T-helper 2 cell treated with Interferon-gamma antibody and Interleukin-4, amounts not matched to agents 5 μg/mL and 100 μg/mL, for 36 hours (primary cell): ENCODE measurements around the gene SLAIN1.

ENCODE experiments used
- DNase-seq: peaks from one replicate; pipeline ENCODE4 v3.0.0; 2021; ENCODE audit warnings: low spot score
- H3K27ac Mint-ChIP-seq: one replicate; pipeline ENCODE4 v1.8.0; 2021; ENCODE audit warnings: mild to moderate bottlenecking, mixed read lengths
- H3K27me3 Mint-ChIP-seq: one replicate; pipeline ENCODE4 v1.8.0; 2021; ENCODE audit warnings: low read depth, mixed read lengths
- H3K36me3 Mint-ChIP-seq: one replicate; pipeline ENCODE4 v1.8.0; 2021; ENCODE audit warnings: low read depth, mixed read lengths
- H3K4me1 Mint-ChIP-seq: one replicate; pipeline ENCODE4 v1.8.0; 2021; ENCODE audit warnings: low read depth, mixed read lengths
- H3K4me3 Mint-ChIP-seq: one replicate; pipeline ENCODE4 v1.8.0; 2022; ENCODE audit warnings: mild to moderate bottlenecking, moderate library complexity, mixed read lengths
- H3K9me3 Mint-ChIP-seq: one replicate; pipeline ENCODE4 v1.8.0; 2021; ENCODE audit warnings: mixed read lengths

SLAIN1 gene

GRCh38 chr13:77696006-77696878 is 1.2 kb upstream of the SLAIN1 start:
- no peak for DNase-seq
- H3K4me3 Mint-ChIP-seq: peak overlapping the region; percentile 84
- H3K4me1 Mint-ChIP-seq: peaks cover 36% of the 10 kb centered on the region
- peaks cover 42% of the 10 kb centered on the region for H3K27me3 Mint-ChIP-seq
- no peaks in the 10 kb centered on the region for H3K9me3 Mint-ChIP-seq
- H3K36me3 Mint-ChIP-seq: peaks cover 6% of the 10 kb centered on the region
- no peak overlapping the region for H3K27ac Mint-ChIP-seq

- H3K36me3 Mint-ChIP-seq: peaks cover 6% of the 10 kb centered on the region
- no peaks in the 10 kb centered on the region for H3K9me3 Mint-ChIP-seq
- H3K27me3 Mint-ChIP-seq: peaks cover 36% of the 10 kb centered on the region
- no peak for DNase-seq
- peak overlapping the region; percentile 84 for H3K4me3 Mint-ChIP-seq
- peak overlapping the region; percentile 38 for H3K27ac Mint-ChIP-seq
- peaks cover 36% of the 10 kb centered on the region for H3K4me1 Mint-ChIP-seq
These were observed 639 bp upstream of the SLAIN1 start for GRCh38 chr13:77696879-77697216.

GRCh38 chr13:77698201-77699058 is 943 bp downstream of the SLAIN1 start:
- H3K27me3 Mint-ChIP-seq: peaks cover 25% of the 10 kb centered on the region
- peaks cover 14% of the 10 kb centered on the region for H3K36me3 Mint-ChIP-seq
- peaks cover 40% of the 10 kb centered on the region for H3K4me1 Mint-ChIP-seq
- H3K27ac Mint-ChIP-seq: peak overlapping the region; percentile 96
- peak; percentile 32 for DNase-seq
- H3K9me3 Mint-ChIP-seq: no peaks in the 10 kb centered on the region
- peak overlapping the region; percentile 92 for H3K4me3 Mint-ChIP-seq

GRCh38 chr13:77699059-77699680 is 1.7 kb downstream of the SLAIN1 start:
- Mint-ChIP-seq H3K4me3 (peak overlapping the region; percentile 92), H3K9me3 (no peaks in the 10 kb centered on the region), H3K4me1 (peaks cover 39% of the 10 kb centered on the region), H3K27ac (peak overlapping the region; percentile 96), H3K27me3 (peaks cover 20% of the 10 kb centered on the region), H3K36me3 (peaks cover 14% of the 10 kb centered on the region)
- DNase-seq: no peak

GRCh38 chr13:77701305-77701704 is 3.8 kb downstream of the SLAIN1 start:
- Mint-ChIP-seq H3K9me3 (peaks cover 4% of the 10 kb centered on the region), H3K36me3 (peaks cover 17% of the 10 kb centered on the region), H3K27ac (no peak overlapping the region), H3K27me3 (peaks cover 5% of the 10 kb centered on the region), H3K4me3 (no peak overlapping the region), H3K4me1 (peaks cover 30% of the 10 kb centered on the region)
- no peak for DNase-seq

- Mint-ChIP-seq H3K27ac (no peak overlapping the region), H3K27me3 (no peaks in the 10 kb centered on the region), H3K4me1 (peaks cover 20% of the 10 kb centered on the region), H3K36me3 (peaks cover 27% of the 10 kb centered on the region), H3K4me3 (no peak overlapping the region), H3K9me3 (peaks cover 14% of the 10 kb centered on the region)
- DNase-seq: no peak
These were observed 4.9 kb downstream of the SLAIN1 start for GRCh38 chr13:77702366-77702765.

- Mint-ChIP-seq H3K4me1 (peaks cover 20% of the 10 kb centered on the region), H3K27me3 (no peaks in the 10 kb centered on the region), H3K4me3 (no peak overlapping the region), H3K9me3 (peaks cover 24% of the 10 kb centered on the region), H3K36me3 (peaks cover 38% of the 10 kb centered on the region), H3K27ac (no peak overlapping the region)
- no peak for DNase-seq
These were observed 5.9 kb downstream of the SLAIN1 start for GRCh38 chr13:77703408-77703807.

- no peak for DNase-seq
- no peak overlapping the region for H3K27ac Mint-ChIP-seq
- H3K27me3 Mint-ChIP-seq: no peaks in the 10 kb centered on the region
- H3K4me3 Mint-ChIP-seq: no peak overlapping the region
- peaks cover 35% of the 10 kb centered on the region for H3K36me3 Mint-ChIP-seq
- H3K9me3 Mint-ChIP-seq: peaks cover 38% of the 10 kb centered on the region
- H3K4me1 Mint-ChIP-seq: peaks cover 17% of the 10 kb centered on the region
These were observed 16.8 kb downstream of the SLAIN1 start for GRCh38 chr13:77714119-77714755.

- no peak overlapping the region for H3K27ac Mint-ChIP-seq
- H3K36me3 Mint-ChIP-seq: peaks cover 38% of the 10 kb centered on the region
- peaks cover 19% of the 10 kb centered on the region for H3K4me1 Mint-ChIP-seq
- DNase-seq: no peak
- peaks cover 30% of the 10 kb centered on the region for H3K9me3 Mint-ChIP-seq
- H3K27me3 Mint-ChIP-seq: no peaks in the 10 kb centered on the region
- H3K4me3 Mint-ChIP-seq: no peak overlapping the region
These were observed 17.9 kb downstream of the SLAIN1 start for GRCh38 chr13:77715233-77715891.

GRCh38 chr13:77716692-77717091 is 19.2 kb downstream of the SLAIN1 start:
- no peak overlapping the region for H3K4me3 Mint-ChIP-seq
- peaks cover 24% of the 10 kb centered on the region for H3K4me1 Mint-ChIP-seq
- no peak for DNase-seq
- H3K27me3 Mint-ChIP-seq: no peaks in the 10 kb centered on the region
- peaks cover 19% of the 10 kb centered on the region for H3K9me3 Mint-ChIP-seq
- H3K27ac Mint-ChIP-seq: no peak overlapping the region
- peaks cover 41% of the 10 kb centered on the region for H3K36me3 Mint-ChIP-seq

- Mint-ChIP-seq H3K36me3 (peaks cover 43% of the 10 kb centered on the region), H3K9me3 (peaks cover 13% of the 10 kb centered on the region), H3K4me3 (no peak overlapping the region), H3K27me3 (no peaks in the 10 kb centered on the region), H3K27ac (no peak overlapping the region), H3K4me1 (peaks cover 24% of the 10 kb centered on the region)
- DNase-seq: no peak
These were observed 20.0 kb downstream of the SLAIN1 start for GRCh38 chr13:77717508-77717907.

- peaks cover 4% of the 10 kb centered on the region for H3K9me3 Mint-ChIP-seq
- H3K36me3 Mint-ChIP-seq: peaks cover 55% of the 10 kb centered on the region
- no peak for DNase-seq
- H3K4me3 Mint-ChIP-seq: no peak overlapping the region
- H3K27me3 Mint-ChIP-seq: no peaks in the 10 kb centered on the region
- peaks cover 26% of the 10 kb centered on the region for H3K4me1 Mint-ChIP-seq
- H3K27ac Mint-ChIP-seq: no peak overlapping the region
These were observed 21.6 kb downstream of the SLAIN1 start for GRCh38 chr13:77719128-77719527.

- no peak for DNase-seq
- H3K4me3 Mint-ChIP-seq: no peak overlapping the region
- H3K4me1 Mint-ChIP-seq: peaks cover 21% of the 10 kb centered on the region
- H3K27me3 Mint-ChIP-seq: no peaks in the 10 kb centered on the region
- H3K9me3 Mint-ChIP-seq: no peaks in the 10 kb centered on the region
- peaks cover 56% of the 10 kb centered on the region for H3K36me3 Mint-ChIP-seq
- H3K27ac Mint-ChIP-seq: no peak overlapping the region
These were observed 23.5 kb downstream of the SLAIN1 start for GRCh38 chr13:77720988-77721387.
